ENCODE data around the gene GOT2.

- TF ChIP-seq EZH2phosphoT487 (IDR thresholded peaks at IDR 0.05; ENCODE audit: insufficient read depth, low read depth) (no peak), EZH2 (IDR thresholded peaks at IDR 0.05; ENCODE audit: insufficient read depth, poor library complexity, severe bottlenecking) (no peak)
Observed at GRCh38 chr16:58717994-58718393, 16.1 kb downstream of the GOT2 start.

Measured in GM23248 (cell line).